C4-2B (cell line): ENCODE data around the gene CATSPERE.

Experiments
- CTCF ChIP-seq: fragments of 450-650 bp; conservative IDR thresholded peaks from 2 replicates; pipeline ENCODE4 v1.5.1; 2017; ENCODE audit warnings: mild to moderate bottlenecking
- ZFX ChIP-seq: fragments of 450-650 bp; IDR thresholded peaks from 2 replicates; pipeline ENCODE4 v1.6.1; 2017

GRCh38 chr1:244660595-244660994 lies 199.5 kb downstream of the CATSPERE start:
- TF ChIP-seq CTCF, result no peak
- no peak for TF ChIP-seq ZFX
